Measurements from ENCODE around the gene POLR2J2. TPM values are rescaled to one million over a fixed set of nuclear protein-coding genes. Genes with fewer than 3 reads are reported as not detected.
"Not testable (repeated sequence)": the region's sequence is repeated elsewhere in the genome, so short reads cannot be mapped to it uniquely, and the experiment has no call there.

POLR2J2 gene
- polyA plus RNA-seq, 1 donor (not counting 4 experiments of a cell fraction or from before 2014, with no cell fraction given), result 3.1 TPM

DNA sequence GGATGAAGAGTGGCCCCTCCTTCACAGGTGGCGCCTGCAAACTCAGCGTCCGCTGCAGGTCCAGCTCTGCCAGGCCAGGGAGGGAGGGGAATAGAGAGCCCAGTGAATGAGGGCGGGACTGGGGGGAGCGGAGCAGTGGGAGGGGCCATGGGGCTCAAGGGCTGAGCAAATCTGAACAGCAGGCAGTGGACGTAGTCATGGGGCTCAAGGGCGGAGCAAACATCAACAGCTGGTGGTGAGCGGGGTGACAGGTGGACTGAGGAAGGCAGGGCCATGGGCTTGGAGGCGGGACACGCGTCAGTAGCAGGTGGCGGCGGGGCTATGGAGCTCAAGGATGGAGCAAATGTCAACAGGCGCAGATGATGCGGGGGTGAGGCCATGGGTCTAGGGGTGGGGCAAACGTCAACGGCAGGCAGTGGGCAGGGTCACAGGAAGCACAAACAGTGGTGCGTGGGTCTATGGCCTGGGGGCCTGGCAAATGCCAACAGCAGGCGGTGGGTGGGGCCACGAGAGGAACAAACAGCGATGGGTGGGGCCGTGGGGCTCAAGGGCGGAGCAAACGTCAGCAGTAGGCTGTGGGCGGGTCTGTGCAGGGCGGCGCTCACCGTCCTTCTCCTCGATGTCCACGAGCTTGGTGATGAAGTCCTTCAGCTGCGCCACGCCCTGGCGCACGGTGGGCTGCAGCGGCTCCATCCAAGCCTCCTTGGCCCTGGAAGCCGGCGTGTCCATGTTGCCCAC, 17.0 kb upstream of the POLR2J2 start:
- H3K9me1 ChIP-seq (ENCODE audit: control insufficient read depth, extremely low read depth, insufficient read depth, low read length); H3K4me3 ChIP-seq (ENCODE audit: control insufficient read depth in 2 of 3, extremely low read depth in 1 of 3, insufficient read depth in 2 of 3, low read depth in 1 of 3, low read length in 3 of 3); H3K36me3 ChIP-seq (ENCODE audit: control insufficient read depth in 2 of 2, extremely low read depth in 1 of 2, insufficient read depth in 2 of 2, low read length in 2 of 2); H3K27me3 ChIP-seq (ENCODE audit: control insufficient read depth, extremely low read depth, insufficient read depth, low read length); H3K4me1 ChIP-seq (ENCODE audit: control insufficient read depth, extremely low read depth, insufficient read depth, low read length); dilution Hi-C loops (cut with MboI; ENCODE audit: extremely low pct_ligation_motif_present, low sequenced_read_pairs); H3K4me2 ChIP-seq (ENCODE audit: control insufficient read depth, extremely low read depth, insufficient read depth, low read depth, low read length); H3K9me3 ChIP-seq (ENCODE audit: control insufficient read depth, low read depth, low read length); H3K9ac ChIP-seq (ENCODE audit: control insufficient read depth, extremely low read depth, insufficient read depth, low read length); H2AFZ ChIP-seq (ENCODE audit: control insufficient read depth, low read length); H3K79me2 ChIP-seq (ENCODE audit: control insufficient read depth, insufficient read depth, low read length); H3K27ac ChIP-seq (ENCODE audit: control insufficient read depth, insufficient read depth, low read length); FAIRE-seq; H4K20me1 ChIP-seq (ENCODE audit: control insufficient read depth, extremely low read depth, insufficient read depth, low read length); DNase-seq (ENCODE audit: low read depth, low spot score): not testable (repeated sequence)

DNA sequence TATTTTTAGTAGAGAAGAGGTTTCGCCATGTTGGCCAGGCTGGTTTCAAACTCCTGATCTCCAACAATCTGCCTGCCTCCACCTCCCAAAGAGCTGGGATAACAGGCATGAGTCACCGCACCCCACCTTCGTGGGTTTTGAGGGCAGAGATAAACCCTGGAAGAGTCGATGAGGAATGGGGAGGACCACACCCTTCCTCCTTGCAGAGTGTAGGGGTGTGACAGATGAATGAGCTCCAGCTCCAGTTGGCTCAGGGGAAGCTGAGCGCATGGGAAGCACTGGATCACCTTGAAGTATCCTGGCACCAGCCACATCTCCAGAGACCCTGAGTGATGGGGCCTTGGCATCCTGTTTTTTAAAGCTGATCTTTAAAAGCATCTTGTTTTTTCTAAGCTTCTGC, 11.1 kb upstream of the POLR2J2 start:
- not testable (repeated sequence) for H3K4me2 ChIP-seq (ENCODE audit: control insufficient read depth, extremely low read depth, insufficient read depth, low read depth, low read length)

DNA sequence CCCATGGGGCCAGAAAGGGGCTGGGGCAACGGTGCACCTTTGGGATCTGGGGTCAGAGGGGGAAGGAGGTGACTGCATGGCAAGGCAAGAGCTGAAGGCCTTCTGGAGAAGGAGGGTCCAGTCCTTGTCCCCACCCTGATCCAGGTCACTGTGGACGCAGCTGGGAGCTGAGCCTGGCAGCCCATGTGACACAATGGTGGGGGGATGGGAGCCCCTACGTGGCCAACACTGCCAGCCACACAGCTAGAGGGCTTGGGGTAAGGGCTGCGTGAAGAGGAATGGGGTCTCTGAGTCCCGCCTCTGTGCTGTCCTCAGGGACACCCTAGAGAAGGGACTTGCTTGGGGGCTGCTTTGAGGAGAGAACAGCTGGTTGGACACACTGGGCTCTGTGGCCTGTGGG, 9.3 kb upstream of the POLR2J2 start:
- DNase-seq (ENCODE audit: low read depth, low spot score); H3K36me3 ChIP-seq (ENCODE audit: control insufficient read depth in 2 of 2, extremely low read depth in 1 of 2, insufficient read depth in 2 of 2, low read length in 2 of 2); H3K9me1 ChIP-seq (ENCODE audit: control insufficient read depth, extremely low read depth, insufficient read depth, low read length); H3K9ac ChIP-seq (ENCODE audit: control insufficient read depth, extremely low read depth, insufficient read depth, low read length); H3K27ac ChIP-seq (ENCODE audit: control insufficient read depth, insufficient read depth, low read length); H3K27me3 ChIP-seq (ENCODE audit: control insufficient read depth, extremely low read depth, insufficient read depth, low read length); H3K4me1 ChIP-seq (ENCODE audit: control insufficient read depth, extremely low read depth, insufficient read depth, low read length); H4K20me1 ChIP-seq (ENCODE audit: control insufficient read depth, extremely low read depth, insufficient read depth, low read length); H3K79me2 ChIP-seq (ENCODE audit: control insufficient read depth, insufficient read depth, low read length); dilution Hi-C loops (cut with MboI; ENCODE audit: extremely low pct_ligation_motif_present, low sequenced_read_pairs); H3K4me2 ChIP-seq (ENCODE audit: control insufficient read depth, extremely low read depth, insufficient read depth, low read depth, low read length); FAIRE-seq; H3K4me3 ChIP-seq (ENCODE audit: control insufficient read depth in 2 of 3, extremely low read depth in 1 of 3, insufficient read depth in 2 of 3, low read depth in 1 of 3, low read length in 3 of 3); H3K9me3 ChIP-seq (ENCODE audit: control insufficient read depth, low read depth, low read length); H2AFZ ChIP-seq (ENCODE audit: control insufficient read depth, low read length): not testable (repeated sequence)

More for the DNA sequence above, 11.1 kb upstream of the POLR2J2 start:
- H2AFZ ChIP-seq (ENCODE audit: control insufficient read depth, low read length); H3K4me3 ChIP-seq (ENCODE audit: control insufficient read depth in 2 of 3, extremely low read depth in 1 of 3, insufficient read depth in 2 of 3, low read depth in 1 of 3, low read length in 3 of 3); H4K20me1 ChIP-seq (ENCODE audit: control insufficient read depth, extremely low read depth, insufficient read depth, low read length); FAIRE-seq; H3K27ac ChIP-seq (ENCODE audit: control insufficient read depth, insufficient read depth, low read length); DNase-seq (ENCODE audit: low read depth, low spot score); H3K9ac ChIP-seq (ENCODE audit: control insufficient read depth, extremely low read depth, insufficient read depth, low read length); dilution Hi-C loops (cut with MboI; ENCODE audit: extremely low pct_ligation_motif_present, low sequenced_read_pairs); H3K9me3 ChIP-seq (ENCODE audit: control insufficient read depth, low read depth, low read length); H3K36me3 ChIP-seq (ENCODE audit: control insufficient read depth in 2 of 2, extremely low read depth in 1 of 2, insufficient read depth in 2 of 2, low read length in 2 of 2); H3K4me1 ChIP-seq (ENCODE audit: control insufficient read depth, extremely low read depth, insufficient read depth, low read length); H3K9me1 ChIP-seq (ENCODE audit: control insufficient read depth, extremely low read depth, insufficient read depth, low read length); H3K27me3 ChIP-seq (ENCODE audit: control insufficient read depth, extremely low read depth, insufficient read depth, low read length); H3K79me2 ChIP-seq (ENCODE audit: control insufficient read depth, insufficient read depth, low read length): not testable (repeated sequence)

DNA sequence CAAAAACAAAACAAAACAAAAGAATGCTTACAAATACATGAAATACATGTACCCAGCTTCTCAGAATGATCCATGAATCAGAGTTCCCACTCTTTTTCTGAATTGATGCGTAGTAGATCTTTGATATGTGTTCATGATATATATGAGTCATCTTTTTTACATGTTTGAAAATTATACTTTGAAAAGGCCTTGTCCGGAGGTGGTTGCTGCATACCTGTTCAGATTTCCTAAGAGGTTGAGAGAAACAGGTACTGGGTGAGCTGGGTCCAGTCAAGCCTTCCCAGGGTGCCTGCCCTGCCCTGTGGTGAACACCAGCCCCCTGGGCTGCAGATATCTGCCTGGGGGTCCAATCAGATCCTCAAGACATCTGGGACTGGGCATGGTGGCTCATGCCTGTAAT, 4.1 kb upstream of the POLR2J2 start:
- H3K4me1 ChIP-seq (ENCODE audit: control insufficient read depth, extremely low read depth, insufficient read depth, low read length); H3K9ac ChIP-seq (ENCODE audit: control insufficient read depth, extremely low read depth, insufficient read depth, low read length); H3K27ac ChIP-seq (ENCODE audit: control insufficient read depth, insufficient read depth, low read length); dilution Hi-C loops (cut with MboI; ENCODE audit: extremely low pct_ligation_motif_present, low sequenced_read_pairs); H2AFZ ChIP-seq (ENCODE audit: control insufficient read depth, low read length); H3K4me2 ChIP-seq (ENCODE audit: control insufficient read depth, extremely low read depth, insufficient read depth, low read depth, low read length); H3K36me3 ChIP-seq (ENCODE audit: control insufficient read depth in 2 of 2, extremely low read depth in 1 of 2, insufficient read depth in 2 of 2, low read length in 2 of 2); DNase-seq (ENCODE audit: low read depth, low spot score); H3K9me3 ChIP-seq (ENCODE audit: control insufficient read depth, low read depth, low read length); H3K4me3 ChIP-seq (ENCODE audit: control insufficient read depth in 2 of 3, extremely low read depth in 1 of 3, insufficient read depth in 2 of 3, low read depth in 1 of 3, low read length in 3 of 3); H3K79me2 ChIP-seq (ENCODE audit: control insufficient read depth, insufficient read depth, low read length); H4K20me1 ChIP-seq (ENCODE audit: control insufficient read depth, extremely low read depth, insufficient read depth, low read length); H3K27me3 ChIP-seq (ENCODE audit: control insufficient read depth, extremely low read depth, insufficient read depth, low read length); H3K9me1 ChIP-seq (ENCODE audit: control insufficient read depth, extremely low read depth, insufficient read depth, low read length); FAIRE-seq: not testable (repeated sequence)

GRCh38 chr7:102673447-102674067, 2.1 kb upstream of the POLR2J2 start:
- H3K4me2 ChIP-seq (ENCODE audit: control insufficient read depth, extremely low read depth, insufficient read depth, low read depth, low read length); H4K20me1 ChIP-seq (ENCODE audit: control insufficient read depth, extremely low read depth, insufficient read depth, low read length); H3K4me3 ChIP-seq (ENCODE audit: control insufficient read depth in 2 of 3, extremely low read depth in 1 of 3, insufficient read depth in 2 of 3, low read depth in 1 of 3, low read length in 3 of 3); H3K27me3 ChIP-seq (ENCODE audit: control insufficient read depth, extremely low read depth, insufficient read depth, low read length); dilution Hi-C loops (cut with MboI; ENCODE audit: extremely low pct_ligation_motif_present, low sequenced_read_pairs); H3K36me3 ChIP-seq (ENCODE audit: control insufficient read depth in 2 of 2, extremely low read depth in 1 of 2, insufficient read depth in 2 of 2, low read length in 2 of 2); H3K9me1 ChIP-seq (ENCODE audit: control insufficient read depth, extremely low read depth, insufficient read depth, low read length); H3K27ac ChIP-seq (ENCODE audit: control insufficient read depth, insufficient read depth, low read length); H2AFZ ChIP-seq (ENCODE audit: control insufficient read depth, low read length); H3K4me1 ChIP-seq (ENCODE audit: control insufficient read depth, extremely low read depth, insufficient read depth, low read length); H3K9ac ChIP-seq (ENCODE audit: control insufficient read depth, extremely low read depth, insufficient read depth, low read length); DNase-seq (ENCODE audit: low read depth, low spot score); FAIRE-seq; H3K9me3 ChIP-seq (ENCODE audit: control insufficient read depth, low read depth, low read length); H3K79me2 ChIP-seq (ENCODE audit: control insufficient read depth, insufficient read depth, low read length): not testable (repeated sequence)
